HepG2 (cell line): ENCODE data around the gene ANKRD39. TPM values are rescaled to one million over a fixed set of nuclear protein-coding genes. Genes with fewer than 3 reads are reported as not detected.

Source experiments
- ATAC-seq: fragments of 200-7000 bp; cut with Tn5 transposase; 3 replicates; pipeline ENCODE4 v1.9.1; 2020; ENCODE audit warnings: mild to moderate bottlenecking, moderate library complexity
- BruUV-seq: library from RNA; stranded (reverse); fragments of 400-500 nt; replicated peaks from 2 replicates; lab custom pipeline; 2021; lab: Mats Ljungman, UMichigan
- CTCF ChIA-PET: fragments of 300-600 bp; formaldehyde crosslinking; extraction: SDS; loops from one replicate; lab custom pipeline; 2021; ENCODE audit warnings: low total read pairs, inconsistent platforms, low intra/inter-chr PET ratio; lab: Yijun Ruan, JAX
- POLR2A ChIA-PET: fragments of 350-600 bp; sonication (Branson Sonifier 250); formaldehyde crosslinking; loops from one replicate; lab custom pipeline; 2020; ENCODE audit warnings: antibody characterized with exemption, inconsistent platforms; lab: Yijun Ruan, JAX
- DNase-seq: peaks from one replicate; pipeline ENCODE4 v3.0.0-alpha.2; 2015; ENCODE audit warnings: low spot score
- FAIRE-seq: peaks from 3 replicates; lab custom pipeline; 2011; peaks lifted over from hg19 to GRCh38; lab: Jason Lieb, UNC
- H2AFZ ChIP-seq: one replicate; pipeline ENCODE4 v1.6.1; 2011; ENCODE audit warnings: low read length, inconsistent platforms
- H3K27ac ChIP-seq: fragments of 300-600 bp; 3 replicates; pipeline ENCODE4 v1.8.0; 2011; ENCODE audit warnings: mixed run types, mild to moderate bottlenecking, mixed read lengths, low read length, inconsistent platforms; ENCODE audit not compliant: insufficient read depth; ENCODE audit errors: extremely low read length
- H3K27me3 ChIP-seq, 2 experiments: fragments of 200-600 bp in 1 of 2; 2 replicates in 1 of 2; 3 replicates in 1 of 2; pipeline versions ENCODE4 v1.6.0 to v1.8.0; 2011; ENCODE audit warnings: low read length in 2 of 2, mild to moderate bottlenecking in 2 of 2, moderate library complexity in 2 of 2, inconsistent platforms in 1 of 2; ENCODE audit not compliant: insufficient read depth in 2 of 2, control insufficient read depth in 1 of 2
- H3K36me3 ChIP-seq, 2 experiments: fragments of 200-600 bp in 1 of 2; replicated peaks in 1 of 2; 2 replicates in 1 of 2; 3 replicates in 1 of 2; pipeline versions ENCODE4 v1.5.1 to v1.8.0; 2011; ENCODE audit warnings: low read length in 2 of 2, inconsistent platforms in 1 of 2; ENCODE audit not compliant: insufficient read depth in 2 of 2, control insufficient read depth in 1 of 2
- H3K4me1 ChIP-seq: 2 replicates; pipeline ENCODE4 v1.5.1; 2012; ENCODE audit warnings: low read length, inconsistent platforms; ENCODE audit not compliant: insufficient read depth
- H3K4me2 ChIP-seq: 2 replicates; pipeline ENCODE4 v1.6.0; 2011; ENCODE audit warnings: low read depth, low read length, inconsistent platforms
- H3K4me3 ChIP-seq, 3 experiments: fragments of 200-600 bp in 1 of 3; sonication (generic), shearing (Covaris generic) in 1 of 3; replicated peaks in 1 of 3; 2 replicates each; pipeline ENCODE4 v1.5.1; 2011 to 2016; ENCODE audit warnings: low read length in 3 of 3, inconsistent platforms in 2 of 3, low read depth in 2 of 3, mild to moderate bottlenecking in 2 of 3, control low read depth in 1 of 3, mixed read lengths in 1 of 3; ENCODE audit not compliant: insufficient read depth in 1 of 3
- H3K79me2 ChIP-seq: one replicate; pipeline ENCODE4 v1.6.1; 2011; ENCODE audit warnings: low read length, inconsistent platforms; ENCODE audit not compliant: insufficient read depth
- H3K9ac ChIP-seq: 2 replicates; pipeline ENCODE4 v1.6.0; 2011; ENCODE audit warnings: mild to moderate bottlenecking, low read depth, low read length, inconsistent platforms; ENCODE audit not compliant: insufficient read depth
- H3K9me3 ChIP-seq: 2 replicates; pipeline ENCODE4 v1.5.1; 2012; ENCODE audit warnings: mild to moderate bottlenecking, low read length
- H4K20me1 ChIP-seq: 2 replicates; pipeline ENCODE4 v1.6.0; 2011; ENCODE audit warnings: inconsistent platforms, mild to moderate bottlenecking, low read length, moderate library complexity; ENCODE audit not compliant: insufficient read depth
- HOXA3 ChIP-seq: sonication (generic); formaldehyde crosslinking; IDR thresholded peaks from 2 replicates; pipeline ENCODE4 v1.5.0; 2020; ENCODE audit warnings: missing genetic modification reagents
- MXD3 ChIP-seq: IDR thresholded peaks from 2 replicates; pipeline ENCODE4 v1.6.1; 2016; ENCODE audit warnings: mild to moderate bottlenecking, missing biosample characterization, missing genetic modification reagents
- NFKB2 ChIP-seq: sonication (generic); formaldehyde crosslinking; IDR thresholded peaks from 2 replicates; pipeline ENCODE4 v1.4.0; 2020; ENCODE audit warnings: missing genetic modification reagents, borderline replicate concordance
- NFRKB ChIP-seq: fragments of 450-650 bp; IDR thresholded peaks from 2 replicates; pipeline ENCODE4 v1.6.1; 2017
- NKX3-1 ChIP-seq: sonication (generic); formaldehyde crosslinking; IDR thresholded peaks from 2 replicates; pipeline ENCODE4 v1.5.0; 2020; ENCODE audit warnings: missing genetic modification reagents
- POLR2AphosphoS5 ChIP-seq: IDR thresholded peaks from 2 replicates; pipeline ENCODE4 v1.6.1; 2012; ENCODE audit warnings: low read depth, low read length
- TRIM24 ChIP-seq: sonication (generic); formaldehyde crosslinking; IDR thresholded peaks from 2 replicates; pipeline ENCODE4 v1.8.0; 2022; ENCODE audit warnings: mild to moderate bottlenecking, missing genetic modification reagents
- ZFP62 ChIP-seq: sonication (generic); formaldehyde crosslinking; IDR thresholded peaks from 2 replicates; pipeline ENCODE4 v1.4.0; 2020; ENCODE audit warnings: missing genetic modification reagents
- ZFP90 ChIP-seq: sonication (generic); formaldehyde crosslinking; IDR thresholded peaks from 2 replicates; pipeline ENCODE4 v1.8.0; 2022; ENCODE audit warnings: missing genetic modification reagents, mild to moderate bottlenecking, inconsistent platforms, borderline replicate concordance
- ZFYVE20 ChIP-seq: sonication (generic); formaldehyde crosslinking; IDR thresholded peaks from 2 replicates; pipeline ENCODE4 v1.8.0; 2023; ENCODE audit warnings: low read depth, mild to moderate bottlenecking, moderate library complexity, missing genetic modification reagents, borderline replicate concordance
- ZNF367 ChIP-seq: sonication (generic); formaldehyde crosslinking; IDR thresholded peaks from 2 replicates; pipeline ENCODE4 v1.4.0; 2020; ENCODE audit warnings: missing genetic modification reagents, borderline replicate concordance
- ZNF414 ChIP-seq: sonication (generic); formaldehyde crosslinking; IDR thresholded peaks from 2 replicates; pipeline ENCODE4 v1.5.0; 2020; ENCODE audit warnings: missing genetic modification reagents
- ZNF431 ChIP-seq: sonication (generic); formaldehyde crosslinking; IDR thresholded peaks from 2 replicates; pipeline ENCODE4 v1.9.0; 2022; ENCODE audit warnings: missing genetic modification reagents, low read depth, mild to moderate bottlenecking, borderline replicate concordance
- ZNF570 ChIP-seq: sonication (generic); formaldehyde crosslinking; IDR thresholded peaks from 2 replicates; pipeline ENCODE4 v1.4.0; 2020; ENCODE audit warnings: mild to moderate bottlenecking, missing genetic modification reagents, borderline replicate concordance
- ZNF614 ChIP-seq: IDR thresholded peaks from 2 replicates; pipeline ENCODE4 v1.6.1; 2018; ENCODE audit warnings: missing biosample characterization, missing genetic modification reagents, inconsistent platforms, borderline replicate concordance
- WGBS: methylation state at CpG from one replicate; pipeline ENCODE4 v1.1.6; 2017; ENCODE audit warnings: low lambda C conversion rate; 5-methylcytosine and 5-hydroxymethylcytosine counted together
- in situ Hi-C: cut with HindIII; loops from 2 replicates; pipeline ENCODE4 v1.10.0; 2017; ENCODE audit warnings: low pct_unique_long_range_greater_than_20kb; ENCODE audit not compliant: extremely low pct_ligation_motif_present
- intact Hi-C: fragments of 100-400 bp; cut with micrococcal nuclease; formaldehyde crosslinking; loops from one replicate; pipeline ENCODE4 v1.10.0; 2022; ENCODE audit not compliant: unreplicated experiment
- polyA plus RNA-seq, 8 experiments: library from polyadenylated mRNA; depleted of rRNA in 3 of 8; stranded (reverse) in 7 of 8; unstranded in 1 of 8; fragments of >200 nt; fragmentation: Illumina TruSeq in 4 of 8; extraction: Trizol in 4 of 8; gene quantifications; 2 replicates each; pipeline versions ENCODE4 v1.2.1 to v1.2.3, GENCODE V29; 2011 to 2016; ENCODE audit warnings: low read depth in 4 of 8, missing spikeins in 1 of 8, mixed read lengths in 1 of 8; ENCODE audit not compliant: insufficient read depth in 1 of 8
- total RNA-seq, 5 experiments: library from RNA; depleted of rRNA; stranded (reverse); fragments of >200 nt; fragmentation: Illumina TruSeq; extraction: Trizol; gene quantifications; 2 replicates each; pipeline ENCODE4 v1.2.3, GENCODE V29; 2016; ENCODE audit warnings: low read depth in 1 of 5
- TF ChIP-seq, protein P1 (sequence below): sonication (generic); formaldehyde crosslinking; IDR thresholded peaks from 2 replicates; pipeline ENCODE4 v1.9.0; 2021; ENCODE audit warnings: missing genetic modification reagents, borderline replicate concordance
- TF ChIP-seq, protein P2 (sequence below): sonication (generic); formaldehyde crosslinking; IDR thresholded peaks from 2 replicates; pipeline ENCODE4 v1.5.0; 2020; ENCODE audit warnings: missing genetic modification reagents, mild to moderate bottlenecking, borderline replicate concordance

Gene ANKRD39
- total and polyA plus RNA-seq, 2 of the 13 experiments (the other 11 are each of a cell fraction or from before 2014, with no cell fraction given) = 23.2 to 24.8 TPM

DNA sequence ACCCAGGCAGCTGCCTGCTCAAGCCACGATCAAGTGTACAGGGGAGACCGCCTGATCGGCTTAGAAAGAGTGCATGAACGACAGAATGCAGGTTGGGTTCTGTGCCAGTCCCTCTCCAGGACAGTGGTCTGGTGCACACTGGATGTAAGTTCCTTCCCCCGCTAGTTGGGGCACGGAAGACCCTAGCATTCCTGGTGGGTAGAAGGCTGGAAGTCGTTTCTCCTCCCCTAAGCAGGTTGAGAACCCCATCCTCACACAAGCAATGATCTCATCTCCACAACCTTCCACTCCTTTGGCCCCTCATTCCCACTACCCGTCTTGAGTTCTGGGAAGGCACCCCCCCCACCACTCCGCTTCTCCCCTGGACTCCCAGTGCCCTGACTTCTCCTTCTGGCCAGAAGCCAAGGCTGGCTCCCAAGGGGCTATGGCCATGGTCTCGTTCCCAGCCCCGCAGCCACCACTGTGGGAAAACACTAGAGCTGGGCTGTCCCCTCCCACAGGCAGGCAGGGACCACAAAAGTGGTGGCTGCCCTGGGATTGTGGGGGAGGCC is 1.4 kb upstream of the ANKRD39 start (continued):
- TF ChIP-seq ZFP62 = no peak
- TF ChIP-seq HOXA3 (CRISPR knock-in tag) = peak; percentile 38
- TF ChIP-seq MXD3 (CRISPR knock-in tag) = 0 out of 2 replicates have a peak, but pooled peaks have one; percentile 10
- 0 out of 2 replicates have a peak, but pooled peaks have one; percentile 24 for TF ChIP-seq ZFYVE20 (CRISPR knock-in tag)
- TF ChIP-seq, protein P1, sequence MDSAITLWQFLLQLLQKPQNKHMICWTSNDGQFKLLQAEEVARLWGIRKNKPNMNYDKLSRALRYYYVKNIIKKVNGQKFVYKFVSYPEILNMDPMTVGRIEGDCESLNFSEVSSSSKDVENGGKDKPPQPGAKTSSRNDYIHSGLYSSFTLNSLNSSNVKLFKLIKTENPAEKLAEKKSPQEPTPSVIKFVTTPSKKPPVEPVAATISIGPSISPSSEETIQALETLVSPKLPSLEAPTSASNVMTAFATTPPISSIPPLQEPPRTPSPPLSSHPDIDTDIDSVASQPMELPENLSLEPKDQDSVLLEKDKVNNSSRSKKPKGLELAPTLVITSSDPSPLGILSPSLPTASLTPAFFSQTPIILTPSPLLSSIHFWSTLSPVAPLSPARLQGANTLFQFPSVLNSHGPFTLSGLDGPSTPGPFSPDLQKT (CRISPR knock-in tag) = no peak
- TF ChIP-seq POLR2AphosphoS5 = peak; percentile 22
- TF ChIP-seq ZFP90 = peak; percentile 49; the same call in 1 of the 2 replicates

DNA sequence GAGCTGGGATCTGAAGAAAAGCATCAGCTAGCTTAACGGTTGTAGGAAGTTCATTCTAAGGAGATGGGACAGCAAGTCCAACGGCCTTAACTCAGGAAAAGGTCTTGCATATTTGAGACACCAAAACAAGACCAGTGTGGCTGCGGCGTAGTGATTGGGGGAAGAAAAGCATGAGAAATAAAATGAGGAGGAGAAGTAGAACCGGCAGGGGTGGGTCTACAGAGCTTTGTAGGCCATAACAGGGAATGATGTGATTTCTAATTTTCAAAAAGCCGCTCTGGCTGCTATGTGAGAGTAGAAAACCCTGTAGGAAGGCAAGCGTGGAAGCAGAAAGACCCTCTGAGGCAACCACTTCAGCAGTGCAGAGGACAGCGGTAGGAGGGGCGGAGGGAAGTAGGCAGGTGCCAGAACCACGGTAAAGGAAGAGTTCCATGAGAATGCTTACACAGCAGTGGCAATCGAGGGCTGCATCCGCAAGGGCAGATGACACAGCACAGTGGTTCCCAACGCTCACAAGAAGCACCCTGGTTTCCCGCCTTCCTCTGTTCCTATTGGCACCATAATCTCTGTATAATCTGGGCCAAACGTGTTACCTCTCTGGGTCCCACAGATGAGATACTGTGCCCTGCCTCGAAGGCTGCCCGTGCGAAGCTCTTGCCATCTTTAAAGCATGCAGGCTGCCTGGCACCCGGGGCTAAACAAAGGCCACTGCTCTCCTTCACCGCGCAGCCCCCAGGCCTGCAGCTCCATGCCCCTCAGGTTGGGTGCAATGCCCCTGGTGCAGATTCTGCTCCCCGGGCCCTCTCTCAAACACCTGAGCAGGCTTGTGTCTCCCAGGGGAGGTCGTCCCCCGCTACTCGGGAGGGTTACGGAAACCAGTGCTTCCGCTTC is 795 bp downstream of the ANKRD39 start:
- intact Hi-C loops = loop anchor here (1.0 to 2.0 kb wide), 2 partner anchors 38 to 50 kb away; no protein-coding TSS in a partner anchor
- DNase-seq (peak; percentile 47), FAIRE-seq (peak; percentile 69), ATAC-seq (peak; percentile 30)
- H3K27me3 ChIP-seq = no peaks in the 10 kb centered on the region; a peak in 1 of 5 replicates
- peak overlapping the region; percentile 78 for H3K9ac ChIP-seq
- H3K4me1 ChIP-seq = peaks cover 54% of the 10 kb centered on the region
- H3K36me3 ChIP-seq = peaks cover 17 to 40% of the 10 kb centered on the region in 2 experiments; a peak in 4 of 5 replicates
- H2AFZ ChIP-seq = no peak overlapping the region
- POLR2A ChIA-PET = interaction anchor here (0.6 to 6.1 kb wide), 22 partner anchors 9 to 255 kb away, joined by 3 to 152 read pairs (median 6); partner anchors contain the start of genes CNNM3, CNNM4 and SEMA4C
- peak overlapping the region; percentile 73 to 84 (median 75) for H3K4me3 ChIP-seq
- H3K79me2 ChIP-seq = peaks cover 19% of the 10 kb centered on the region
- in situ Hi-C loops = loop anchor here (5.0 kb wide), 1 partner anchor 95 kb away; no protein-coding TSS in a partner anchor
- H4K20me1 ChIP-seq = no peaks in the 10 kb centered on the region
- H3K27ac ChIP-seq = peak overlapping the region; percentile 52
- BruUV-seq = no TSS peak
- CTCF ChIA-PET = interaction anchor here (0.6 to 2.4 kb wide), 4 partner anchors 12 to 103 kb away, joined by 3 to 29 read pairs (median 14); no protein-coding TSS in a partner anchor
- peak overlapping the region; percentile 98 for H3K4me2 ChIP-seq
- 8% methylated on average over 27 of the region's 27 CpGs for WGBS
- H3K9me3 ChIP-seq = no peaks in the 10 kb centered on the region
- no peak for TF ChIP-seq ZNF570 (CRISPR knock-in tag)
- TF ChIP-seq ZNF614 (CRISPR knock-in tag) = no peak
- no peak for TF ChIP-seq ZNF367 (CRISPR knock-in tag)
- TF ChIP-seq NFKB2 (CRISPR knock-in tag) = 0 out of 2 replicates have a peak, but pooled peaks have one; percentile 2
- no peak for TF ChIP-seq NKX3-1 (CRISPR knock-in tag)
- 0 out of 2 replicates have a peak, but pooled peaks have one; percentile 35 for TF ChIP-seq ZNF431 (CRISPR knock-in tag)
- TF ChIP-seq, protein P2, sequence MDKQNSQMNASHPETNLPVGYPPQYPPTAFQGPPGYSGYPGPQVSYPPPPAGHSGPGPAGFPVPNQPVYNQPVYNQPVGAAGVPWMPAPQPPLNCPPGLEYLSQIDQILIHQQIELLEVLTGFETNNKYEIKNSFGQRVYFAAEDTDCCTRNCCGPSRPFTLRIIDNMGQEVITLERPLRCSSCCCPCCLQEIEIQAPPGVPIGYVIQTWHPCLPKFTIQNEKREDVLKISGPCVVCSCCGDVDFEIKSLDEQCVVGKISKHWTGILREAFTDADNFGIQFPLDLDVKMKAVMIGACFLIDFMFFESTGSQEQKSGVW (CRISPR knock-in tag) = 0 out of 2 replicates have a peak, but pooled peaks have one; percentile 50
- TF ChIP-seq TRIM24 (CRISPR knock-in tag) = no peak
- no peak for TF ChIP-seq ZNF414 (CRISPR knock-in tag)
- TF ChIP-seq NFRKB = no peak
